ENCODE results near the gene FOSL2.

FOSL2 gene

DNA sequence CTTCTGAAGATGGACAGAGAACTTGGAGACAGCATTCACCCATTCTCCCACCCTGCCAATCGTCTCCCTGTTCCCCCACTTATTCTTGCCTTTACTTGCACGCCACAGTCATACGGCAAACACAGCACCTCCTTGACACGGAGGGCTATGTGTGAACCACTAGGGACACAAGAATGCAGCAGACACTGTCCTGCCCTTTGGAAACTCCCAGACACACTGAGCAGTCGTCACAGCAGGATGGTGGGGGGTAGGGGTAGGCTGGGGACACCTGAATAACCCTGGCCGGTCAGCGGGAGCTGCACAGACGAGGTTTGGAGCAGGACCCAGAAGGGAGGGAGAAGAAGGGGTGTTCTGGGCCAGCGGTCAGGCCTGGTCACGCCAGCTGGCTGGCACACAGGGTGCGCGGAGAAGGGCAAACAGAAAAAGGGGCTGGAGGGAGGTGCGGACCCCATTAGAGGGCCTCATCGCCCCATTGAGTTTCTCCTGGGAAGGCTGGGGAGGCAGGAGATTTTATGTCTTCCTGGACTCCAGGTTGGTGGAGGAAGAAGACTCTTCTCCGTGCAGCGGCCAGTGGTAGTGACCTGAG is 40.0 kb upstream of the FOSL2 start:
- intact Hi-C loops (cut with DNase I; ENCODE audit: low total_unique reads), result no loop called here
- Histone ChIP-seq H3K27ac (no peak overlapping the region), H3K27me3 (no peaks in the 10 kb centered on the region), H3K4me3 (no peak overlapping the region), H3K36me3 (no peaks in the 10 kb centered on the region), H3K9me3 (no peaks in the 10 kb centered on the region), H3K4me1 (peaks cover 4 to 30% (median 20%) of the 10 kb centered on the region in 4 donors)
- peak in 1 of 2 donors; percentile 50 for DNase-seq
- TF ChIP-seq, protein P1, sequence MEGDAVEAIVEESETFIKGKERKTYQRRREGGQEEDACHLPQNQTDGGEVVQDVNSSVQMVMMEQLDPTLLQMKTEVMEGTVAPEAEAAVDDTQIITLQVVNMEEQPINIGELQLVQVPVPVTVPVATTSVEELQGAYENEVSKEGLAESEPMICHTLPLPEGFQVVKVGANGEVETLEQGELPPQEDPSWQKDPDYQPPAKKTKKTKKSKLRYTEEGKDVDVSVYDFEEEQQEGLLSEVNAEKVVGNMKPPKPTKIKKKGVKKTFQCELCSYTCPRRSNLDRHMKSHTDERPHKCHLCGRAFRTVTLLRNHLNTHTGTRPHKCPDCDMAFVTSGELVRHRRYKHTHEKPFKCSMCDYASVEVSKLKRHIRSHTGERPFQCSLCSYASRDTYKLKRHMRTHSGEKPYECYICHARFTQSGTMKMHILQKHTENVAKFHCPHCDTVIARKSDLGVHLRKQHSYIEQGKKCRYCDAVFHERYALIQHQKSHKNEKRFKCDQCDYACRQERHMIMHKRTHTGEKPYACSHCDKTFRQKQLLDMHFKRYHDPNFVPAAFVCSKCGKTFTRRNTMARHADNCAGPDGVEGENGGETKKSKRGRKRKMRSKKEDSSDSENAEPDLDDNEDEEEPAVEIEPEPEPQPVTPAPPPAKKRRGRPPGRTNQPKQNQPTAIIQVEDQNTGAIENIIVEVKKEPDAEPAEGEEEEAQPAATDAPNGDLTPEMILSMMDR (IDR thresholded peaks at IDR 0.05), result no peak

DNA sequence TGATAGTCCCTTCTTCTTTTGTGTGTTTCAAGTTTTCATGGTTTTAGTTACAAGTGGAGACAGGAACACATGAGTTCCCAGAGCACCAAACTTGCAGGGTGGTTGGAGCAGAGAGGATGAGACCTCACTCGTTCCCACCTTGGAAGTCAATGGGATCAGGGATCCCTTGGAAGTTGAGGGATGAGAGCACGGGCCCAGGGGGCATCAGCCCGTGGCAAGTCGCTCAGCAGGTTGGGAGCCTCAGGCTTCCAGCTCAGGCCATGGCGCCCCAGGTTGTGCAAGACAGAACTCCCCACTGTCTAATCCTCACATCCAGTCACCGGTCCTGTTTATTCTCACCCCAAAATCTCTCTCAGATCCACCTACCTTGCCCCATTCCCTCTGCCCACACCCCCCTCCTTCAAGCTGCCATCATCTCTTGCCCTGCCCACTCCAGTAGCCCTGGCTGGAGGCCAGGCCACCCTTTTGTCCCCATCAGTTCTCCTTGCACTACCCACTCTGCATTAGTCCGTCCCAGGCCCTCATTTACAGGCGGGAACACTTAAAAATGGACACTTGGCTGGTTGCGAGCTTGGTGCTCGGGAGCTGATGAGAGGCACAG is 37.6 kb upstream of the FOSL2 start:
- no peaks in the 10 kb centered on the region for H3K27me3 ChIP-seq
- TF ChIP-seq, protein P1 (IDR thresholded peaks at IDR 0.05), result no peak
- DNase-seq, result peak in 1 of 2 donors; percentile 66
- intact Hi-C loops (cut with DNase I; ENCODE audit: low total_unique reads), result no loop called here
- H3K4me3 ChIP-seq, result no peak overlapping the region
- peaks cover 4 to 22% (median 20%) of the 10 kb centered on the region in 4 donors for H3K4me1 ChIP-seq
- H3K27ac ChIP-seq, result peak overlapping the region; percentile 87 to 90
- no peaks in the 10 kb centered on the region for H3K9me3 ChIP-seq
- no peaks in the 10 kb centered on the region for H3K36me3 ChIP-seq

DNA sequence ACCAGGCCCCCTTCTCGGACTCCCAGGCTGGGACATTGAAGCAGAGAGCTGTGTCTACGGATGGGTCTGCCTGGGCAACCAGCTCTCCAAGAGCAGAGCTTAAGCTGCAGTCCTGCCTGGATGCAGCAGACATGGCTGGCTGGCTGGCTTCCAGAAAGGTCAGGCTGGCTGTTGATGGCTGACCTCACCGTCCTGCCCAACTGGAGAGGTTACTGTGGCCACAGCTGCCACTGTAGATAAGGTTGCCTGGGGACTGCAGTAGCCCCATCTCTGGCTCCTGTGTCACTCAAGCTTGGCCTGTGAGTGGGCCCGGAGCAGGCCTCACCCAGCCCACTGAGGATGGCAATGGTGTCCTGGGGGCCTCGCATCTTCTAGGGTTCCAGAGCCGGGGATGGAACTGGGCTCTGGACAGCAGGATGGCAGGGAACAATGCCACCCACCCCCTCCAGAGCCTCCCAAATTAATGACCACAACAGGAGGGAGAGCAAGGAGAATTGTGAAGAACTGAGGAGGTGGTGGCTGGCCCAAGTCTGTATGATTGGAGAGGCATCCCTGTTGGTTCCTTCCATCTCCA is 37.0 kb upstream of the FOSL2 start:
- peak overlapping the region; percentile 87 to 90 for H3K27ac ChIP-seq
- DNase-seq, result peak; percentile 65 to 87
- intact Hi-C loops (cut with DNase I; ENCODE audit: low total_unique reads), result no loop called here
- peaks cover 4 to 22% (median 20%) of the 10 kb centered on the region in 4 donors for H3K4me1 ChIP-seq
- H3K36me3 ChIP-seq, result no peaks in the 10 kb centered on the region
- no peak overlapping the region for H3K4me3 ChIP-seq
- H3K27me3 ChIP-seq, result no peaks in the 10 kb centered on the region
- no peaks in the 10 kb centered on the region for H3K9me3 ChIP-seq
- TF ChIP-seq, protein P1 (IDR thresholded peaks at IDR 0.05), result peak in 1 of 2 experiments; percentile 6

DNA sequence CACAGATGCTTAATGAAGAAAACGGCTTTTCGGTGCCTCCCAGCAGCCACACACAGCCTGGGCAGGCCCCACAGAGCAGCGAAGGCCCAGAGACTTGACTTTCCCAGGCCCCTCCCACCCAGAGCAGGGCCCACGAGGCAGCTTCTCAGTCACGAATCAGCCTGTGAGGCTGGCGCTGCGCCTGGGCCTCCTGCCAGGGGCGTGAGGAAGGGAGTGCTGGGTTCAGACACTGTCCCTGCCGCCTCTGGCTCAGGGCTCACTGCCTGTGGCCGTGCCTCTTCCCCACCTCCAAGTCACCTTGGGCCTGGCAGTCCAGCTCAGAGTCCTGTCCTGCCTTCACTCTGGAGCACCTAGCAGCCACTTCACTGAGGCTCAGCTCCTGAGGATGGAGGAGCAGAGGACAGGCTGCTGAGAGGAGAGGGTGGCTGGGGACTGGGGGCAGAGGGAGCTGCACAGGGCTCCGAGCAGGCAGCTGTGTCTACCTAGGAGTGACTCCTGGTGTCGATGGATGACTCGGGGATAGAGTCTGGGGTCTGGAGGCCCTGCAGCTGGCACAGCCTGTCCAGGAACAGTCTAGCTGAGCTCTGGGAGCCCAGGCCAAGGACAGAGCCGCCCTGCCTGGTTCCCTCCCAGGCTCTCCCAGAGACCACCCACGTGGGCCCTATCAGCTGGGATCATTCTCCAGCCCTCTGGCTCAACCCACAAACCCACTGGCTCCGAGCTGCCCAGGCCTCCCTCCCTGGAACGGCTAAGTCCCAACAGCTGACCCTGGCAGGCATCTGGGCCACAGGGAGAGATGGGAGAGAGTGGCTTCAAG is 36.4 kb upstream of the FOSL2 start:
- Histone ChIP-seq H3K27ac (peak overlapping the region; percentile 87 to 90), H3K4me3 (no peak overlapping the region), H3K27me3 (no peaks in the 10 kb centered on the region), H3K36me3 (no peaks in the 10 kb centered on the region), H3K4me1 (peaks cover 4 to 22% (median 20%) of the 10 kb centered on the region in 4 donors), H3K9me3 (no peaks in the 10 kb centered on the region)
- intact Hi-C loops (cut with DNase I; ENCODE audit: low total_unique reads), result no loop called here
- TF ChIP-seq, protein P1 (IDR thresholded peaks at IDR 0.05), result no peak
- peak; percentile 95 to 98 for DNase-seq

DNA sequence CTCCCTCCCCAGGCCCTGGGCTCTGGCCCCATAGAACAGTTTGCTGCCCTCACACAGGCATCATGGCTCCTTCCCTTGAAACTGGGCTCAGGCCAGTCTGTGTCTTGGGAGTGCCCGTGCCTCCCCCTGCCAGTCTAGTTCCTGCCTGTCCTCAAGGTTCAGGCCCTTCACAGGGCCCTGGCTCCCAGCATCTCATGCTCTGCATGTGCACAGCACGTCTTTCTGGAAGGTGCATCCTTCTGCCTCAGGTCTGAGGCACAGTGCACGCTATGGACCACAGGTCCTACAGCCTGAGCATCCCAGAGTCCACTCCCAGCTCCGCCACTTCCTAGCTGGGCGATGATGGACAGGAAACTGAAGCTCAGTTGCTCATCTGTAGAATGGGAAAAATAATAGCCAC is 35.6 kb upstream of the FOSL2 start:
- H3K4me1 ChIP-seq, result peaks cover 4 to 22% (median 20%) of the 10 kb centered on the region in 4 donors
- H3K27ac ChIP-seq, result peak overlapping the region; percentile 87 to 90
- no peaks in the 10 kb centered on the region for H3K27me3 ChIP-seq
- no peaks in the 10 kb centered on the region for H3K9me3 ChIP-seq
- intact Hi-C loops (cut with DNase I; ENCODE audit: low total_unique reads), result no loop called here
- H3K36me3 ChIP-seq, result no peaks in the 10 kb centered on the region
- H3K4me3 ChIP-seq, result no peak overlapping the region
- DNase-seq, result no peak
- TF ChIP-seq, protein P1 (IDR thresholded peaks at IDR 0.05), result no peak

All from tibial artery (tissue), 4 donors.